OCI-LY7 (cell line): ENCODE measurements around the gene ELF1. TPM values are rescaled to one million over a fixed set of nuclear protein-coding genes. Genes with fewer than 3 reads are reported as not detected.

Experiments used
- BruUV-seq: library from RNA; stranded (reverse); fragments of 400-500 nt; replicated peaks from 2 replicates; lab custom pipeline; 2021; lab: Mats Ljungman, UMichigan
- CTCF ChIA-PET: fragments of 300-600 bp; sonication (Branson Sonifier 250); formaldehyde crosslinking; loops from one replicate; lab custom pipeline; 2022; ENCODE audit warnings: antibody characterized with exemption; ENCODE audit not compliant: unreplicated experiment; lab: Charles Lee
- POLR2A ChIA-PET: fragments of 300-600 bp; sonication (Branson Sonifier 250); formaldehyde crosslinking; loops from one replicate; lab custom pipeline; 2022; ENCODE audit warnings: antibody characterized with exemption; lab: Charles Lee
- DNase-seq: peaks from one replicate; pipeline ENCODE4 v3.0.0-alpha.2; 2015; ENCODE audit warnings: low spot score
- H2AFZ ChIP-seq: fragments of 200-600 bp; sonication (generic), shearing (Covaris generic); 2 replicates; pipeline ENCODE4 v1.6.1; 2014; ENCODE audit warnings: mild to moderate bottlenecking, antibody characterized with exemption, low read length, moderate library complexity
- H3K27ac ChIP-seq: fragments of 200-600 bp; sonication (generic); 2 replicates; pipeline ENCODE4 v1.5.1; 2014; ENCODE audit warnings: mixed run types, low read depth, mild to moderate bottlenecking, moderate library complexity, low read length, inconsistent platforms; ENCODE audit not compliant: poor library complexity, severe bottlenecking
- H3K36me3 ChIP-seq: fragments of 200-600 bp; sonication (generic); 2 replicates; pipeline ENCODE4 v1.6.1; 2014; ENCODE audit warnings: mild to moderate bottlenecking, antibody characterized with exemption, low read length, moderate library complexity, mixed read lengths; ENCODE audit not compliant: insufficient read depth
- H3K4me1 ChIP-seq: fragments of 200-600 bp; sonication (generic); 2 replicates; pipeline ENCODE4 v1.5.1; 2014; ENCODE audit warnings: mild to moderate bottlenecking, low read length; ENCODE audit not compliant: insufficient read depth, poor library complexity, severe bottlenecking
- H3K4me2 ChIP-seq: fragments of 200-600 bp; sonication (generic); 2 replicates; pipeline ENCODE4 v1.6.1; 2014; ENCODE audit warnings: mild to moderate bottlenecking, low read length
- H3K4me3 ChIP-seq: fragments of 200-600 bp; sonication (generic); 2 replicates; pipeline ENCODE4 v1.5.1; 2014; ENCODE audit warnings: mild to moderate bottlenecking, low read depth, low read length; ENCODE audit not compliant: poor library complexity, severe bottlenecking
- H3K79me2 ChIP-seq: fragments of 200-600 bp; sonication (generic); 2 replicates; pipeline ENCODE4 v1.6.1; 2016; ENCODE audit warnings: low read depth, mild to moderate bottlenecking, low read length, moderate library complexity, mixed read lengths; ENCODE audit not compliant: insufficient read depth
- H3K9me2 ChIP-seq: fragments of 200-600 bp; sonication (generic); 2 replicates; pipeline ENCODE4 v1.6.1; 2016; ENCODE audit warnings: mild to moderate bottlenecking, low read length, mixed read lengths; ENCODE audit not compliant: insufficient read depth
- H3K9me3 ChIP-seq: fragments of 200-600 bp; sonication (generic); 2 replicates; pipeline ENCODE4 v1.6.1; 2014; ENCODE audit warnings: mild to moderate bottlenecking, mixed run types, low read length, mixed read lengths
- H4K20me1 ChIP-seq: fragments of 200-600 bp; sonication (generic); 2 replicates; pipeline ENCODE4 v1.6.1; 2014; ENCODE audit warnings: mild to moderate bottlenecking, antibody characterized with exemption, low read length, moderate library complexity, mixed read lengths; ENCODE audit not compliant: insufficient read depth
- EZH2phosphoT487 ChIP-seq: fragments of 200-600 bp; sonication (generic); IDR thresholded peaks from 2 replicates; pipeline ENCODE4 v1.6.1; 2018; ENCODE audit warnings: low read depth, borderline replicate concordance, mild to moderate bottlenecking, mixed run types, antibody characterized with exemption, low read length, moderate library complexity, mixed read lengths
- intact Hi-C: fragments of 100-400 bp; cut with micrococcal nuclease; formaldehyde crosslinking; loops from one replicate; pipeline ENCODE4 v1.10.0; 2022; ENCODE audit not compliant: unreplicated experiment
- total RNA-seq, 2 experiments: library from RNA; depleted of rRNA in 1 of 2; stranded (reverse); fragments of >200 nt in 1 of 2; shearing (Covaris generic) in 1 of 2; gene quantifications; 2 replicates each; pipeline ENCODE4 v1.2.3, GENCODE V29; 2014 to 2022
- TF ChIP-seq, protein P1 (sequence below): fragments of 200-600 bp; sonication (generic); conservative IDR thresholded peaks from 2 replicates; pipeline ENCODE4 v1.5.1; 2014; ENCODE audit warnings: mild to moderate bottlenecking, antibody characterized with exemption, low read length, moderate library complexity, mixed read lengths

ELF1 gene
- total RNA-seq, 2 experiments from 2014 or later: 111 to 248 TPM

DNA sequence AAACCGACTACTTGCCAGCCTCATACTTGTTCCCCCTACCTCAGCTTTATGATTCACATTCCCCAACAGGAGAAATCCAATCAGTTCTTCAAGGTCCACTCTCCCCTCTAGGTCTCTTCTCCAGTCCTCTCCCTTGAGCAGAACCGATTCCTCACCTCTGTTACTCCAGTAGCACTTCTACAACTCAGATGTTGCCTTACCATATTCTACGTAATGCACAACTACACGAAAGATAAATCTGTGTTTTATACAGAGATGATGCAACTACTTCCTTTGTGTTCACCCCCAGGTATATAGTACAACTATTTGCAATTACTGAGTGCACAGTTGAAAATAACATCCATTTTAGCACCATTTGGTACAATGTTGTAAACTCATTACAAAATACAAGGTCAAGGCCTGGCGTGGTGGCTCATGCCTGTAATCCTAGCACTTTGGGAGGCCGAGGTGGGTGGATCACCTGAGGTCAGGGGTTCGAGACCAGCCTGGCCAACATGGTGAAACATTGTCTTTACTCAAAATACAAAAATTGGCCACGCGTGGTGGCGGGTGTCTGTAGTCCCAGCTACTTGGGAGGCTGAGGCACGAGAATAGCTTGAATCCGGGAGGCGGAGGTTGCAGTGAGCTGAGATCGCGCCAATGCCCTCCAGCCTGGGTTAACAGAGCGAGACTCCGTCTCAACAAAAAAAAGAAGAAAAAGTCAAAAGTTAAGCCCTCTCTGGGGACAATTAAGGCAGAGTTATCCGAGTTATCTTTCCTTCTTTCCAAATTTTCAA lies 39.4 kb upstream of the ELF1 start:
- H4K20me1 ChIP-seq: no peaks in the 10 kb centered on the region

DNA sequence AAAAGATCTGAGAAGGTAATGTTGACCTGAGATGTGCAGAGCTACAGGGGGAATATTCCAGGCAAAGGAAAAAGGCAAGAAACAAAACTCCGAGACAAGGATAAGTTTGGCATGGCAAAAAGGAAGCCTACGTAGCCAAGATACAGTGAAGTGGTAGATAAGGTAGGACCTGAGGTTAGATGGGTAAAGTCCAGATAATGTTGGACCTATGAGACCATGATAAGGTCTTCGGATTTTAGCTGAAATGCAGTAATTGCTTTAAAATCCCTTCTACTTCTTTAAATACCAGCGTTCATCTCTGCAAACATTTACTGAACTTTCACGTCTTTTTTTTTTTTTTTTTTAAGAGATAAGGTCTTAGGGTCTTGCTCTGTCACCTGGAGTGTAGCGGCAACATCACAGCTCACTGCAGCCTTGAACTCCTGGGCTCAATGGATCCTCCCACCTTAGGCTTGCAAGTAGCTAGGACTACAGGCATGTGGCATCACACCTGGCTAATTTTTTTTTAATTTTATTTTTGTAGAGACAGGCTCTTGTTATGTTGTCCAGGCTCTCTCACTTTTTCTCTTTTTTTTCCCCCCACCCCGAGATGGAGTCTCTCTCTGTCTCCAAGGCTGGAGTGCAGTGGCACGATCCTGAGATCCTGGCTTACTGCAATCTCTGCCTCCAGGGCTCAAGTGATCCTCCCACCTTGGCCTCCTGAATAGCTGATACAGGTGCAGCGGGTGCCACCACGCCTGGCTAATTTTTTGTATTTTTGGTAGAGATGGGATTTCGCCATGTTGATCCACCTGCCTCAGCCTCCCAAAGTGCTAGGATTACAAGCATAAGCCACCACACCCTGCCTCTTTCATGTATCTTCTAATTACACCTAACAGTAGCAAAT lies 38.0 kb upstream of the ELF1 start:
- CTCF ChIA-PET: interaction anchor here (1.0 kb wide), 1 partner anchor 84 kb away, joined by 3 read pairs; no protein-coding TSS in a partner anchor
- no TSS peak for BruUV-seq
- Histone ChIP-seq H4K20me1 (no peaks in the 10 kb centered on the region), H3K9me2 (no peaks in the 10 kb centered on the region), H3K9me3 (no peaks in the 10 kb centered on the region), H3K4me3 (peak overlapping the region; percentile 74), H3K36me3 (no peaks in the 10 kb centered on the region; the same call in 1 of the 2 replicates), H3K4me2 (peak overlapping the region; percentile 86), H3K79me2 (peaks cover 87% of the 10 kb centered on the region), H3K4me1 (peaks cover 69% of the 10 kb centered on the region), H3K27ac (peak overlapping the region; percentile 83), H2AFZ (no peak overlapping the region)
- POLR2A ChIA-PET: interaction anchor here (0.6 to 2.7 kb wide), 10 partner anchors 25 to 256 kb away, joined by 3 to 7 read pairs (median 4); partner anchors contain the start of gene ELF1
- no peak for DNase-seq
- intact Hi-C loops: no loop called here
- TF ChIP-seq EZH2phosphoT487: no peak
- TF ChIP-seq, protein P1, sequence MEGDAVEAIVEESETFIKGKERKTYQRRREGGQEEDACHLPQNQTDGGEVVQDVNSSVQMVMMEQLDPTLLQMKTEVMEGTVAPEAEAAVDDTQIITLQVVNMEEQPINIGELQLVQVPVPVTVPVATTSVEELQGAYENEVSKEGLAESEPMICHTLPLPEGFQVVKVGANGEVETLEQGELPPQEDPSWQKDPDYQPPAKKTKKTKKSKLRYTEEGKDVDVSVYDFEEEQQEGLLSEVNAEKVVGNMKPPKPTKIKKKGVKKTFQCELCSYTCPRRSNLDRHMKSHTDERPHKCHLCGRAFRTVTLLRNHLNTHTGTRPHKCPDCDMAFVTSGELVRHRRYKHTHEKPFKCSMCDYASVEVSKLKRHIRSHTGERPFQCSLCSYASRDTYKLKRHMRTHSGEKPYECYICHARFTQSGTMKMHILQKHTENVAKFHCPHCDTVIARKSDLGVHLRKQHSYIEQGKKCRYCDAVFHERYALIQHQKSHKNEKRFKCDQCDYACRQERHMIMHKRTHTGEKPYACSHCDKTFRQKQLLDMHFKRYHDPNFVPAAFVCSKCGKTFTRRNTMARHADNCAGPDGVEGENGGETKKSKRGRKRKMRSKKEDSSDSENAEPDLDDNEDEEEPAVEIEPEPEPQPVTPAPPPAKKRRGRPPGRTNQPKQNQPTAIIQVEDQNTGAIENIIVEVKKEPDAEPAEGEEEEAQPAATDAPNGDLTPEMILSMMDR: no peak

More for the DNA sequence above, 39.4 kb upstream of the ELF1 start:
- H3K27ac ChIP-seq: peak overlapping the region; percentile 83
- TF ChIP-seq, protein P1: no peak
- TF ChIP-seq EZH2phosphoT487: no peak
- no peaks in the 10 kb centered on the region; the same call in 1 of the 2 replicates for H3K36me3 ChIP-seq
- H3K79me2 ChIP-seq: peaks cover 87% of the 10 kb centered on the region
- no TSS peak for BruUV-seq
- H3K4me2 ChIP-seq: peak overlapping the region; percentile 86
- DNase-seq: no peak
- H3K4me3 ChIP-seq: peak overlapping the region; percentile 74
- no peaks in the 10 kb centered on the region for H3K9me3 ChIP-seq
- intact Hi-C loops: no loop called here
- H3K4me1 ChIP-seq: peaks cover 67% of the 10 kb centered on the region
- ChIA-PET POLR2A (interaction anchor here (0.7 to 3.0 kb wide), 12 partner anchors 14 to 401 kb away, joined by 3 to 23 read pairs (median 3); partner anchors contain the start of gene ELF1), CTCF (interaction anchor here (1.0 kb wide), 1 partner anchor 86 kb away, joined by 3 read pairs; no protein-coding TSS in a partner anchor)
- H3K9me2 ChIP-seq: no peaks in the 10 kb centered on the region
- no peak overlapping the region for H2AFZ ChIP-seq
